ENCODE data around the gene ADAM12. TPM values are rescaled to one million over a fixed set of nuclear protein-coding genes. Genes with fewer than 3 reads are reported as not detected.
A peak's percentile ranks its signal among the peaks of the same experiment; 100 is the strongest.

Gene ADAM12
- total RNA-seq, 1 donor = under 0.01 TPM

DNA sequence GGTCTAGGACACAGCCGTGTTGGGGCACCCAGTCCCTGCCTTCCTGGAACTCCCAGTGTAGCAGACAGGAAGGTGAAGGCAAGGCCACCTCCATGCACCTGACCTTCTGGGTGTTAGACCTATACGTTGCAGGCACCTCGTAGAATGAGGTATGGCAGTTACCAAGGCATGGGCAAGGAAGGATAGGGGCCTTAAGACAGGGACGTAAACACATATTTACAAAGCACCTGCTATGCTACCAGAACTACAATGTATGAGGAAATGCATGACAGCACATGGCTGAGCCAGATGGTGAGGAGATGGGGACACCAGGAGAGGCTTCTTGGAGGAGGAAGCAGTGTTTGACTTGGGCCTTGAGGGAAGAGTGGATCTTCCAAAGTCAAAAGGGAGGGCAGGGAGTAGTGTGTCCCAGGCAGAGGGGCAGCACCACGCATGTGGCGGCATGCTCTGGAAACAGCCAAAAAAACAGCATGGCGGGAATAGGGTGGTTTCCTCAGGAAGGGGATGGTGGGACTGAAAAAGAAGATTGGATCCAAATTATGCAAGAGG, 260.7 kb downstream of the ADAM12 start:
- no peak for DNase-seq (ENCODE audit: low read depth in 2 of 3, low spot score in 2 of 3)

- DNase-seq (ENCODE audit: low read depth in 2 of 3, low spot score in 2 of 3) = no peak
These were observed 261.4 kb downstream of the ADAM12 start for GRCh38 chr10:126126866-126127265.

- no peak for DNase-seq (ENCODE audit: low read depth in 2 of 3, low spot score in 2 of 3)
These were observed 262.3 kb downstream of the ADAM12 start for GRCh38 chr10:126126023-126126422.

DNA sequence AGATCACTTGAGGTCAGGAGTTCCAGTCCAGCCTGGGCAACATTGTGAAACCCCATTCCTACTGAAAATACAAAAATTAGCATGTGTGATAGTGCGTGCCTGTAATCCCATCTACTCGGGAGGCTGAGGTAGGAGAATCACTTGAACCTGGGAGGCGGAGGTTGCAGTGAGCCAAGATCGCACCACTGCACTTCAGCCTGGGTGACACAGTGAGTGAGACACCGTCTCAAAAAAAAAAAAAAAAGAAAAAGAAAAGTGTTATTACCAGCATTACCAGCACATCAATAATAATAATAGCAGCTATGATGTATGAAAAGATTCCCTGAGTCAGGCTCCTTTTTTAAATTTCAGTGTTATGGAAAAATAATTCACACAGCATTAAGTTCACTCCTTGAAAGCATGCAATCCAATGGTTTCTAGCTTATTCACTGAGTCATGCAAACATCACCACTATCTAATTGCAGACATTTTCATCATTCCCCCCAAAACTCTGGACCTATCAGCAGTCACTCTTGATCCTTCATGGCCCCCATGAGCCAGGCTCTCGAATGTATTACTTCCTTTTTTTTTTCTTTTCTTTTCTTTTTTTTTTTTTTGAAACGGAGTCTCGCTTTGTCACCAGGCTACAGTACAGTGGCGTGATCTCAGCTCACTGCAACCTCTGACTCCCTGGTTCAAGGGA, 263.5 kb downstream of the ADAM12 start:
- peak in 2 of 3 donors; percentile 40 to 69 for DNase-seq (ENCODE audit: low read depth in 2 of 3, low spot score in 2 of 3)

GRCh38 chr10:126124046-126124445, 264.2 kb downstream of the ADAM12 start:
- DNase-seq (ENCODE audit: low read depth in 2 of 3, low spot score in 2 of 3) = no peak

DNA sequence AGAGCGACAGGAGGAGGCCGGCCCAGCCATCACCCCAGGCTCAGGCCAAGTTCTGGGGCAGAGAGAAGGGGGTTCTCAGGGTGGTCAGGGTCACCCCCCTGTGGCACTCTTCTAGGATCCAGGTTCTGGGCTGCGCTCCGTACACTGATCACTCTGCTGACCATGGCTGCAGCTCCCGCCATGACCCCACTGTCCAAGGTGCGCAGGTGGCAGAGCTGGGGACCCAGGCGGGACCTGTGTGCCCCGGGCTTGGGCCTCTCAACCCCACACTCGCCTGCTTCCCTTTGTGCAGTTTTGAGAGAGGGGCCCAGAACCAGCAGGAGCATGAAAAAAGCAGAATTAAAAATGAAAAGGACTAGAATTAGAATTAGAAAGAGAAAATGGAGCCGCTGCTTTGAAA, 264.8 kb downstream of the ADAM12 start:
- DNase-seq (ENCODE audit: low read depth in 2 of 3, low spot score in 2 of 3) = no peak

- no peak for DNase-seq (ENCODE audit: low read depth in 2 of 3, low spot score in 2 of 3)
These were observed 265.4 kb downstream of the ADAM12 start for GRCh38 chr10:126122881-126123280.

DNA sequence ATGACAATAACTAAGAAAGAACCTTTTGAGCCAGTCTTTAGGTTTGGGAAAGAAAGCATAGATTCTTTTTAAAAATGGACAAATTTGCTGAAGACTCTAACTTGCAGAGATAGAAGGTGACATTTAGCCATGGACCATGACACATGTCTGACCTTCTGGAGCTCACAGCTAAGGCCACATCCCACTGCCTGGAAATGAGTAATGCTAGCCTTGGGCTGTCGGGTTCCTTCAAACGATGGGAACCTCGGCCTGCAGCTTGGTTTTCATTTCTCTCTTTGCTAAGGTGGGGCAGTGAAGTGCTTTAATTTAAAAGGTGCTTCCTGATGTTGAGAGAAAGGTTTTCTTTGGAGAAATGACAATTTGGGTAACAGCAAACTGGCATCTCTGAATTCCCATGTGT, 268.7 kb downstream of the ADAM12 start:
- DNase-seq (ENCODE audit: low read depth in 2 of 3, low spot score in 2 of 3) = no peak

- DNase-seq (ENCODE audit: low read depth in 2 of 3, low spot score in 2 of 3) = no peak
These were observed 269.8 kb downstream of the ADAM12 start for GRCh38 chr10:126118476-126118875.

GRCh38 chr10:126117196-126117595, 271.1 kb downstream of the ADAM12 start:
- DNase-seq (ENCODE audit: low read depth in 2 of 3, low spot score in 2 of 3) = no peak

DNA sequence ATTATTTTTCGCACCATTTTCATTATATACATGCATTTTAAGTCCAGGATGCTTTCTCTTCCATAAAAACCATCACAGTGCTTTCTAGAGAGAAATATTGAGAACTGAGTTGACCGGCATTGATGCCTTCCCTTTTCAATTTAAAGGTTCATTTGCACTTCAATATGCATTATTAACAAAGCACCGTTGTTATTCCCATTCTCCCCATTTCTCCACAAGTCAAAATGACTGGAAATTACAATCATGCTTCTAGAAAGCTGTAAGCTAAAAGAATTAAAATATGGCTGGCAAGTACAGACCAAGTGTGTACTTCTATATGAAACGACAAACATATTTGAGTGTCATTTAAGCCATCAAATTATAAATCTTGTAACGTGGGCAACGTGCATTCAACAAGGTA, 272.4 kb downstream of the ADAM12 start:
- no peak for DNase-seq (ENCODE audit: low read depth in 2 of 3, low spot score in 2 of 3)

- DNase-seq (ENCODE audit: low read depth in 2 of 3, low spot score in 2 of 3) = no peak
These were observed 273.3 kb downstream of the ADAM12 start for GRCh38 chr10:126114884-126115555.

- DNase-seq (ENCODE audit: low read depth in 2 of 3, low spot score in 2 of 3) = no peak
These were observed 276.8 kb downstream of the ADAM12 start for GRCh38 chr10:126111516-126111915.

DNA sequence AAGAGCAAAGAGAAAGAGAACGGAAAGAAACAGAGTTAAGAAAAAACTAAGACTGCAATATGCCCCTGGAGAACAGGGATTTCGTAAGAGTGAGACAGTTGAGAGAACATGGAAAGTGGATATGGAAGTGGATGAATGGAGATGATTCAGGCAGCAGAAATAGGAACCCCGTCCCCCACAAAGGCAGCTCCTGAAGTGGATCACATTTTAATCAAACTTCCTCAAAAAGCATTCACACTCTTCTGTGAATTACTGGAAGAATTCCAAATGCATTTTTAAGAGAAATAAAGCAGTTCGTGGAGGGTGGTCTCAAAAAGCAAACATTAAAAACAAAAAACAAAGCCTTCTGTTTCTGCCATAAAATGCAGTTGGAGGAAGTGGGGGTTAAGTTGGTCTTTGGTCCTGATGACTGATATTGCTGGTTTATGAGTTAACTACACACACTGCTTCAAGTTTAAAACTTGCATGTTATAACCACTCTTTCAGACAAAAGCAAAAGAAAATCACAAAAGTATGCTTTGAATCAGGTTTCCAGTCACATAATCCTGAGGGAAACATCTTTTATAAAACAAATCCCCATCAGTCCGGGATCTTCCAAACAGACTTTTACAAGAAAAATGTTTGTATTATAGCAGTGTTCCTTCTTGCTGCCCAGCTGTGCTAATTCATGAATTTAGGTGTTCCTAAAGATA, 277.6 kb downstream of the ADAM12 start:
- DNase-seq (ENCODE audit: low read depth in 2 of 3, low spot score in 2 of 3) = peak in 1 of 3 donors; percentile 18

DNA sequence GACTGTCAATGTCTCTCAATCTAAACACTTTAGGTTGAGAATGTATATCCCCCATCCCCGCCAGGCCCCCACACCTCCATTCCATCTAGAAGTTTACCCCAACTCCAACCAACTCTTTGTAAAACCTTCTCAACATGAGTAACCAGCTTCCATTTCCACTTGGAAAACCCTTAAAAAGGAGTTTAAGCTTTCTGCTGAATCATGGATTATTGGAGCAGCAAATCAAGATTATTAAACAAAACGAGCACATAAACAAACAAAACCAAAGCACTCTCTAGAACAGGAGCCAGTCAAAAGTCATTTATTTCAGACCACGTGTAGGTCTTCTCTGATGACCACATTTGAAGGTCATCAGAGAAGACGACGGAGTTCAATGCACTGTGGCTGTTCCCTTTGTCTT, 278.4 kb downstream of the ADAM12 start:
- no peak for DNase-seq (ENCODE audit: low read depth in 2 of 3, low spot score in 2 of 3)

DNA sequence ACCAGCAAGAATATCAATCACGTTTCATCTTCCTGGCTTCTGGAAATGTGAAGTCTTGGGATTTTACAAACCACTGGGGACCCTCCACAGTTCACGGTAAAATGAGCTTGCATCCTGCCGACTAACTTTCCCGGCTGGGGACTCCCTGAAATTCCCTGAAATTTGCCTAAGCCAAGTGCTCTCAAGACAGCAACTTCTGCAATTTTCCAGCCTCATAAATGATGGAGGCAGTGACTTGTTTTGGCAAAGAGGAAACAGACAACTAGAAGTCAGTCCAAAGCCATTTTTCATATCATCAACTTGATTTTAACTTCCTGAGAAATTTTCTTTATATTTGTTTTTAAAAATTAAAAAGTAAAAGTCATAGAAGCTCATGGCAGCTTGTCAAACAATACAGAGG, 279.6 kb downstream of the ADAM12 start:
- no peak for DNase-seq (ENCODE audit: low read depth in 2 of 3, low spot score in 2 of 3)

DNA sequence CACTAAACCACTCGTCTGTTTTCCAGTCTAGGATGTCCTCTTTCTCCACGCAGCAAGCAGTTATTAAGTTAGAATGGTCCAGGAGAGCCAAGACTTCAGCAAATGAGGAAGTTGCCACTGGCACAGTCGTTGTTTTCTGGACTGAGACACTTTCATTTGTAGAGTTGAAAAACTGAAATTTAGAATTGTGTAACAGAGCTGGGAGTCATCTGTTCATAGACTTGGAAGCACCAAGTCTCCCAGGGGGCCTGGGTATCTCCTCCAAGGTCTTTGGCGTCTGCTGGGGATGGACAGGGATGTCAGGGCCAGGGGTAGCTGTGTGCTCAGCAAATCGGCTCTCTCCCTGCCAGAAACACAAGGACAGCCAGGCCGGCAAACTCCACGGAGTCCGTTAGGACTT, 283.5 kb downstream of the ADAM12 start:
- DNase-seq (ENCODE audit: low read depth in 2 of 3, low spot score in 2 of 3) = peak in 2 of 3 donors; percentile 29 to 70

DNA sequence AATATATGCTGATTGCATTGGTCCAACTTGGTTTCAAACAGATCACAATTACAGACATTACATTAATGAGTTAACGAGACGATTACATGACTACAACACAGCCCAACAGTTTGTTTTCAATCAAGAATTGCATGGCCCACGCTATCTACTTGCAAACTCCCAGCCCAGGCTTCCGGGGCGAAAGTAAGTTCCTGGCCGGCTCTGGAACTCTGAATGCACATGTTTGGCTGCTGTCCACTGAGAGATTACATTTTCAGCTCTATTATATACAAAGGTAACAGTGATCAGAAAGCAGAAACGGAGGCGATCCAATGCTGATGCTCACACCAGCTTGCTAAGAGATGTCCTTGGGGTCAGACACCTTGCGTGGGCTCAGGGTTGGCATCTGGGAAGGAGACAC, 285.6 kb downstream of the ADAM12 start:
- no peak for DNase-seq (ENCODE audit: low read depth in 2 of 3, low spot score in 2 of 3)

GRCh38 chr10:126101736-126102135, 286.5 kb downstream of the ADAM12 start:
- peak in 2 of 3 donors; percentile 59 to 90 for DNase-seq (ENCODE audit: low read depth in 2 of 3, low spot score in 2 of 3)

DNA sequence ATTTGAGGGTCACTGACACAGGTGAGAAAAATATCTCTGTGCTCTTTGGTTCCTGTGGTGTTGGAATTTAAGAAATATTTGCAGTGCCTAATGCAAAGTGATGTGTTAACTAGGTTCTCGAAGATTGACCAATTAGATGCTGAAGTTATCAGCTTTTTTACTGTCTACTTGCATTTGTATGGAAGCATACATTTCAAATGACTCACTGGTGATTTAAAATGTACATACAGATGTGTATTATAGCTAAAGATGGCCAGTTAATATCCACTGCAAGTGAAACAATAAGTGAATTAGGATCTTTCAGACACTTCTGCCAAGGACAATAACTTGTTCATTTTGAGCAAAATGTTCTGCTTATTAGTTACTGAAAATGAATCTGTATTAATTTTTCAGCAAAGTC, 287.0 kb downstream of the ADAM12 start:
- no peak for DNase-seq (ENCODE audit: low read depth in 2 of 3, low spot score in 2 of 3)

DNA sequence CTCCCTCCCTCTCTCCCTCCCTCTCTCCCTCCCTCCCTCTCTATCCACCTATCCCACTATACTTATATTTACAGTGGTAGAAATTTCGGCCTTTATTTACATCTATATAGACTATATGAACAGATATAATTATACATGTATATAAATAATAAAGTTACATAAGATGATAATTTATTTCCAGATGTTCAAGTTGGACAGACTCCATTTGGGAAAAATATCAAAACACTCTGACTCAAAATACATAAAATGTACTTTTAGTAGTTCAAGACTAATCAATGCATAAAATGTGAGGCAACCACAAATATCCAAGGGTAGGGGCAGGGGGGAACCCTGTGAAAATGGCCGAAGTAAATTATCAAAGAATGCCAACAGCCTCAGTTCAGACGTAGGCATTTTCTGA, 288.9 kb downstream of the ADAM12 start:
- DNase-seq (ENCODE audit: low read depth in 2 of 3, low spot score in 2 of 3) = no peak

- DNase-seq (ENCODE audit: low read depth in 2 of 3, low spot score in 2 of 3) = no peak
These were observed 290.1 kb downstream of the ADAM12 start for GRCh38 chr10:126098226-126098581.
